Neural cell (in vitro differentiated cells): ENCODE results near the gene MEX3D.

Source experiments
- EZH2 ChIP-seq: fragments of 200-600, 300-800 bp; shearing (Covaris generic), sonication (generic); IDR thresholded peaks from 2 replicates; pipeline ENCODE4 v1.6.1; 2014; ENCODE audit warnings: antibody characterized with exemption, low read length, borderline replicate concordance, mild to moderate bottlenecking; ENCODE audit not compliant: insufficient read depth, poor library complexity, severe bottlenecking
- MXI1 ChIP-seq: fragments of 450-650 bp; conservative IDR thresholded peaks from 2 replicates; pipeline ENCODE4 v1.6.1; 2014; ENCODE audit warnings: antibody characterized with exemption, mild to moderate bottlenecking; ENCODE audit not compliant: poor library complexity, severe bottlenecking
- POLR2AphosphoS5 ChIP-seq: IDR thresholded peaks from 2 replicates; pipeline ENCODE4 v1.6.1; 2012
- RAD21 ChIP-seq: fragments of 450-650 bp; conservative IDR thresholded peaks from 2 replicates; pipeline ENCODE4 v1.6.1; 2014; ENCODE audit warnings: antibody characterized with exemption, mild to moderate bottlenecking, moderate library complexity
- SMC3 ChIP-seq: fragments of 450-650 bp; conservative IDR thresholded peaks from 2 replicates; pipeline ENCODE4 v1.6.1; 2014; ENCODE audit warnings: antibody characterized with exemption, mild to moderate bottlenecking, moderate library complexity; ENCODE audit not compliant: poor library complexity
- TAF1 ChIP-seq: IDR thresholded peaks from 2 replicates; pipeline ENCODE4 v1.6.1; 2012; ENCODE audit warnings: low read depth
- TF ChIP-seq, protein P1 (sequence below): fragments of 450-650 bp; IDR thresholded peaks from 2 replicates; pipeline ENCODE4 v1.5.1; 2014; ENCODE audit warnings: antibody characterized with exemption, mild to moderate bottlenecking, moderate library complexity; ENCODE audit not compliant: poor library complexity, severe bottlenecking
- TF ChIP-seq, protein P2 (sequence below): IDR thresholded peaks from 2 replicates; pipeline ENCODE4 v1.6.1; 2012; ENCODE audit warnings: borderline replicate concordance

DNA sequence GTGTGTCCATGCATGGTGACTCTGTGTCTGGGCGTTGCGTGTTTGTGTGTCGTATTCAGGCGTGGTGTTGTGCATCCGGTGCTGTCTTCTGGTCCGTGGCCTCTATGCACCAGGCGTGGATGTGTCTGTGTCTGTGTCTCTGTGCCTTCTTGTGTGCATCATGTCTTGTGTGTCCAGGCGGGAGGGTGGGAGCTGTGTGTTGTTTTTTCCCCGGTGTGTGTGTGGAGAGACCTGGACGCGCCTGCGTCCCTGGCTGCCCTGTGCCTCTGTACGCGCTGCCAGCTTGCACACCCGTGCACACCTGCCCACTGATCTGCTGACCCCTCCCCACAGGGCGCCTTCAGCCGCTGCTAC, 43.2 kb downstream of the MEX3D start:
- TF ChIP-seq, protein P1, sequence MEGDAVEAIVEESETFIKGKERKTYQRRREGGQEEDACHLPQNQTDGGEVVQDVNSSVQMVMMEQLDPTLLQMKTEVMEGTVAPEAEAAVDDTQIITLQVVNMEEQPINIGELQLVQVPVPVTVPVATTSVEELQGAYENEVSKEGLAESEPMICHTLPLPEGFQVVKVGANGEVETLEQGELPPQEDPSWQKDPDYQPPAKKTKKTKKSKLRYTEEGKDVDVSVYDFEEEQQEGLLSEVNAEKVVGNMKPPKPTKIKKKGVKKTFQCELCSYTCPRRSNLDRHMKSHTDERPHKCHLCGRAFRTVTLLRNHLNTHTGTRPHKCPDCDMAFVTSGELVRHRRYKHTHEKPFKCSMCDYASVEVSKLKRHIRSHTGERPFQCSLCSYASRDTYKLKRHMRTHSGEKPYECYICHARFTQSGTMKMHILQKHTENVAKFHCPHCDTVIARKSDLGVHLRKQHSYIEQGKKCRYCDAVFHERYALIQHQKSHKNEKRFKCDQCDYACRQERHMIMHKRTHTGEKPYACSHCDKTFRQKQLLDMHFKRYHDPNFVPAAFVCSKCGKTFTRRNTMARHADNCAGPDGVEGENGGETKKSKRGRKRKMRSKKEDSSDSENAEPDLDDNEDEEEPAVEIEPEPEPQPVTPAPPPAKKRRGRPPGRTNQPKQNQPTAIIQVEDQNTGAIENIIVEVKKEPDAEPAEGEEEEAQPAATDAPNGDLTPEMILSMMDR = no peak
- TF ChIP-seq POLR2AphosphoS5 (no peak), SMC3 (no peak), TAF1 (no peak), EZH2 (no peak), MXI1 (no peak), RAD21 (no peak)
- TF ChIP-seq, protein P2, sequence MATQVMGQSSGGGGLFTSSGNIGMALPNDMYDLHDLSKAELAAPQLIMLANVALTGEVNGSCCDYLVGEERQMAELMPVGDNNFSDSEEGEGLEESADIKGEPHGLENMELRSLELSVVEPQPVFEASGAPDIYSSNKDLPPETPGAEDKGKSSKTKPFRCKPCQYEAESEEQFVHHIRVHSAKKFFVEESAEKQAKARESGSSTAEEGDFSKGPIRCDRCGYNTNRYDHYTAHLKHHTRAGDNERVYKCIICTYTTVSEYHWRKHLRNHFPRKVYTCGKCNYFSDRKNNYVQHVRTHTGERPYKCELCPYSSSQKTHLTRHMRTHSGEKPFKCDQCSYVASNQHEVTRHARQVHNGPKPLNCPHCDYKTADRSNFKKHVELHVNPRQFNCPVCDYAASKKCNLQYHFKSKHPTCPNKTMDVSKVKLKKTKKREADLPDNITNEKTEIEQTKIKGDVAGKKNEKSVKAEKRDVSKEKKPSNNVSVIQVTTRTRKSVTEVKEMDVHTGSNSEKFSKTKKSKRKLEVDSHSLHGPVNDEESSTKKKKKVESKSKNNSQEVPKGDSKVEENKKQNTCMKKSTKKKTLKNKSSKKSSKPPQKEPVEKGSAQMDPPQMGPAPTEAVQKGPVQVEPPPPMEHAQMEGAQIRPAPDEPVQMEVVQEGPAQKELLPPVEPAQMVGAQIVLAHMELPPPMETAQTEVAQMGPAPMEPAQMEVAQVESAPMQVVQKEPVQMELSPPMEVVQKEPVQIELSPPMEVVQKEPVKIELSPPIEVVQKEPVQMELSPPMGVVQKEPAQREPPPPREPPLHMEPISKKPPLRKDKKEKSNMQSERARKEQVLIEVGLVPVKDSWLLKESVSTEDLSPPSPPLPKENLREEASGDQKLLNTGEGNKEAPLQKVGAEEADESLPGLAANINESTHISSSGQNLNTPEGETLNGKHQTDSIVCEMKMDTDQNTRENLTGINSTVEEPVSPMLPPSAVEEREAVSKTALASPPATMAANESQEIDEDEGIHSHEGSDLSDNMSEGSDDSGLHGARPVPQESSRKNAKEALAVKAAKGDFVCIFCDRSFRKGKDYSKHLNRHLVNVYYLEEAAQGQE = no peak
